OCI-LY1 (cell line): ENCODE data around the gene SORCS3.

ENCODE experiments used
- CTCF ChIP-seq: fragments of 200-600 bp; sonication (generic), shearing (Covaris generic); IDR thresholded peaks from 2 replicates; pipeline ENCODE4 v1.5.1; 2017; ENCODE audit warnings: mild to moderate bottlenecking, antibody characterized with exemption, low read length, moderate library complexity, mixed read lengths
- EZH2 ChIP-seq: fragments of 200-600 bp; sonication (generic), shearing (Covaris generic); IDR thresholded peaks from 2 replicates; pipeline ENCODE4 v1.8.0; 2017; ENCODE audit warnings: borderline replicate concordance, mixed run types, mild to moderate bottlenecking, antibody characterized with exemption, low read length, moderate library complexity, mixed read lengths

GRCh38 chr10:104706886-104707285 lies 65.8 kb downstream of the SORCS3 start:
- TF ChIP-seq CTCF: no peak
- no peak for TF ChIP-seq EZH2
